Heart left ventricle (tissue), 16 donors: Measurements from ENCODE around the gene LRATD1. TPM values are rescaled to one million over a fixed set of nuclear protein-coding genes. Genes with fewer than 3 reads are reported as not detected.
"Not testable (repeated sequence)": the region's sequence is repeated elsewhere in the genome, so short reads cannot be mapped to it uniquely, and the experiment has no call there.

Experiments used
- ATAC-seq, 4 donors: fragments of 200-7000 bp; cut with Tn5 transposase; one replicate each; pipeline ENCODE4 v1.9.1; 2020 to 2022; ENCODE audit warnings: moderate library complexity in 4 of 4, mild to moderate bottlenecking in 3 of 4, moderate number of reproducible peaks in 1 of 4
- DNase-seq, 5 donors: peaks; one replicate each; pipeline ENCODE4 v3.0.0-alpha.2; 2020
- H3K27ac ChIP-seq, 12 donors: fragments of 200-600 bp; sonication (generic) in 4 of 12; one replicate each; pipeline versions ENCODE4 v1.5.0 to v1.8.0; 2016 to 2022; ENCODE audit warnings: mild to moderate bottlenecking in 2 of 12
- H3K27me3 ChIP-seq, 9 donors: fragments of 200-600 bp; sonication (generic) in 2 of 9; one replicate each; pipeline versions ENCODE4 v1.5.1 to v1.8.0; 2016 to 2022; ENCODE audit warnings: mild to moderate bottlenecking in 3 of 9
- H3K36me3 ChIP-seq, 9 donors: fragments of 200-600 bp; sonication (generic) in 2 of 9; one replicate each; pipeline versions ENCODE4 v1.5.0 to v1.8.0; 2018 to 2022; ENCODE audit warnings: mild to moderate bottlenecking in 2 of 9
- H3K4me1 ChIP-seq, 12 donors: fragments of 200-600 bp; sonication (generic) in 4 of 12; one replicate each; pipeline versions ENCODE4 v1.5.0 to v1.8.0; 2016 to 2022; ENCODE audit warnings: mild to moderate bottlenecking in 3 of 12
- H3K4me3 ChIP-seq, 12 donors: fragments of 200-600 bp; sonication (generic) in 4 of 12; one replicate each; pipeline versions ENCODE4 v1.5.0 to v1.8.0; 2017 to 2022; ENCODE audit warnings: mild to moderate bottlenecking in 9 of 12, moderate library complexity in 4 of 12
- H3K9me3 ChIP-seq, 12 donors: fragments of 200-600 bp; sonication (generic) in 4 of 12; one replicate each; pipeline versions ENCODE4 v1.5.0 to v1.8.0; 2016 to 2022; ENCODE audit warnings: mild to moderate bottlenecking in 1 of 12
- POLR2A ChIP-seq, 2 donors: fragments of 450-650 bp; IDR thresholded peaks; one replicate each; pipeline ENCODE4 v1.6.1; 2017; ENCODE audit warnings: antibody characterized with exemption in 2 of 2, mild to moderate bottlenecking in 2 of 2, moderate library complexity in 2 of 2
- WGBS, 4 donors: extraction: QIAGEN DNeasy Blood & Tissue Kit in 2 of 4; methylation state at CpG; one replicate each; pipeline versions ENCODE4 v1.1.5 to v1.1.7; 2013 to 2018; 5-methylcytosine and 5-hydroxymethylcytosine counted together
- intact Hi-C, 10 donors: fragments of 100-400 bp; cut with DNase I; formaldehyde crosslinking; loops; one replicate each; pipeline versions ENCODE4 v1.11.1 to v1.14.2; 2022
- polyA plus RNA-seq, 2 donors: library from polyadenylated mRNA; stranded (reverse); fragments of 200-250 nt; gene quantifications; one replicate each; pipeline ENCODE4 v1.2.3, GENCODE V29; 2013
- total RNA-seq, 9 donors: library from RNA; depleted of rRNA in 2 of 9; stranded (reverse); fragments of >200 nt in 2 of 9; fragmentation: NEBNext Ultra II Directional in 3 of 9; extraction: Animal tissue kit (Norgen Biotek cat#: 25700) in 3 of 9; gene quantifications; one replicate each; pipeline versions ENCODE4 v1.1.0 to v1.2.4, GENCODE V29; 2016 to 2023
- TF ChIP-seq, protein P1 (sequence below), 12 donors: fragments of 200-600 bp; sonication (generic) in 4 of 12; IDR thresholded peaks; one replicate each; pipeline versions ENCODE4 v1.5.0 to v1.8.0; 2018 to 2022; ENCODE audit warnings: antibody characterized with exemption in 12 of 12, mild to moderate bottlenecking in 5 of 12
- donor health status: ischemic (EF 13 %, LVEDD 7.1; RV severe dilation, severe dysfunction).
- donor health status: healthy with polysubstance abuse.
- donor health status: DM: no; HTN: yes; CAD: no.
- donor health status: DM: no; HTN: no; CAD: no.
- donor health status: ischemic (EF 25% LVEDD 6.9; RV normal size, moderate dysfunction).
- donor health status: ischemic (EF 25% LVEDD 5.7; RV mildly dilated, moderate dysfunction).
- donor health status: healthy.
- donor health status: DM: yes; HTN: yes; CAD: no.
- donor health status: ischemic (EF 35%, LVEDD 5.7; RV mildly dilated, moderate dysfunction).
- donor health status: nonischemic (EF 11% LVEDD 7.7; RV severe dilation, severe dysfunction).
- donor health status: DM: yes; HTN: yes; CAD: no.
- donor health status: PGD.
- donor health status: ischemic (EF 29% LVEDD 5.4; RV normal size, mild dysfunction).
- donor health status: nonischemic (EF 23%, LVEDD 6.1; RV moderate dilation, normal function).

LRATD1 gene
- total and polyA plus RNA-seq, 11 donors = 0.07 to 4.6 (median 1.5) TPM

DNA sequence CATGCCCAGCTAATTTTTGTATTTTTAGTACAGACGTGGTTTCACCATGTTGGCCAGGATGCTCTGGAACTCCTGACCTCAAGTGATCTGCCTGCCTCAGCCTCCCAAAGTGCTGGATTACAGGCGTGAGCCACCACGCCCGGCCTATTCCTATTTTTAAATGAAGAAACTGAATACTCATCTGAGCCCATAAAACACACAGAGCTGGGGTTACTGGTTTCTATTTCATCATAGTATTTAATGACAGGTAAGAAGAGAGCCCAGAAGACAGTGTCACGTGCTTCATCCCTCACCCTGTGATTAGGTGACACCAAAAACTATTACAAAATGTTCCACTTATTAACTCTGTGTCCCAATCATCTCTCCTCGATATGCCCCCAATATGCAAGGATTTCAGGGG lies 15.6 kb upstream of the LRATD1 start:
- no peaks in the 10 kb centered on the region for H3K9me3 ChIP-seq
- WGBS, 4 donors = 78 to 90% (median 85%) methylated on average over 6 of the region's 6 CpGs
- ATAC-seq (no peak), DNase-seq (no peak)
- intact Hi-C loops = no loop called here
- no peaks in the 10 kb centered on the region for H3K36me3 ChIP-seq
- H3K27ac ChIP-seq = no peak overlapping the region
- H3K27me3 ChIP-seq = peaks cover 0 to 3% (median 0%) of the 10 kb centered on the region in 9 donors
- H3K4me3 ChIP-seq = no peak overlapping the region
- no peaks in the 10 kb centered on the region for H3K4me1 ChIP-seq
- no peak for TF ChIP-seq POLR2A (IDR thresholded peaks at IDR 0.05)
- TF ChIP-seq, protein P1, sequence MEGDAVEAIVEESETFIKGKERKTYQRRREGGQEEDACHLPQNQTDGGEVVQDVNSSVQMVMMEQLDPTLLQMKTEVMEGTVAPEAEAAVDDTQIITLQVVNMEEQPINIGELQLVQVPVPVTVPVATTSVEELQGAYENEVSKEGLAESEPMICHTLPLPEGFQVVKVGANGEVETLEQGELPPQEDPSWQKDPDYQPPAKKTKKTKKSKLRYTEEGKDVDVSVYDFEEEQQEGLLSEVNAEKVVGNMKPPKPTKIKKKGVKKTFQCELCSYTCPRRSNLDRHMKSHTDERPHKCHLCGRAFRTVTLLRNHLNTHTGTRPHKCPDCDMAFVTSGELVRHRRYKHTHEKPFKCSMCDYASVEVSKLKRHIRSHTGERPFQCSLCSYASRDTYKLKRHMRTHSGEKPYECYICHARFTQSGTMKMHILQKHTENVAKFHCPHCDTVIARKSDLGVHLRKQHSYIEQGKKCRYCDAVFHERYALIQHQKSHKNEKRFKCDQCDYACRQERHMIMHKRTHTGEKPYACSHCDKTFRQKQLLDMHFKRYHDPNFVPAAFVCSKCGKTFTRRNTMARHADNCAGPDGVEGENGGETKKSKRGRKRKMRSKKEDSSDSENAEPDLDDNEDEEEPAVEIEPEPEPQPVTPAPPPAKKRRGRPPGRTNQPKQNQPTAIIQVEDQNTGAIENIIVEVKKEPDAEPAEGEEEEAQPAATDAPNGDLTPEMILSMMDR (IDR thresholded peaks at IDR 0.05) = no peak

DNA sequence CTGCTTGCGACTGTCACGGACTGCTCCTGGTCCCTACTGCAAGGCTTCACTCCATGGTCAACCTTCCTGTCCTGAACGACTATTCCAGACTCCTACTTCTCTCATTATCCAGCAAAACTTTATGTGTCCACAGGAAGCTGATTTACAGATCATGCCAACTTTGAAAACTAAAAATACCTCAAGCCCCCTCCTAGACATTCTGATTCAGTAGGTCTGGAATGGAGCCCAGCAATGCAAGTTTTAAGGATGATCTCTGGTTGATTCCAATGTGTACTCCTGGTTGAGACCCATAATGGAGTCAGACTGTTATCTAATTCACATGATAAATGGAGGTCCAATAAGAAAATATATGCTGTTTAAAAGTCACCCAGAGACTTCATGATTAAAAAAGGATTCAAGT lies 13.1 kb upstream of the LRATD1 start:
- DNase-seq (no peak), ATAC-seq (no peak)
- H3K27ac ChIP-seq = no peak overlapping the region
- 44 to 56% (median 54%) methylated on average over 3 of the region's 3 CpGs for WGBS, 4 donors
- intact Hi-C loops = no loop called here
- H3K4me3 ChIP-seq = no peak overlapping the region
- TF ChIP-seq POLR2A (IDR thresholded peaks at IDR 0.05) = no peak
- TF ChIP-seq, protein P1 (IDR thresholded peaks at IDR 0.05) = no peak
- H3K36me3 ChIP-seq = no peaks in the 10 kb centered on the region
- peaks cover 0 to 9% (median 0%) of the 10 kb centered on the region in 9 donors for H3K27me3 ChIP-seq
- no peaks in the 10 kb centered on the region for H3K4me1 ChIP-seq
- H3K9me3 ChIP-seq = no peaks in the 10 kb centered on the region

DNA sequence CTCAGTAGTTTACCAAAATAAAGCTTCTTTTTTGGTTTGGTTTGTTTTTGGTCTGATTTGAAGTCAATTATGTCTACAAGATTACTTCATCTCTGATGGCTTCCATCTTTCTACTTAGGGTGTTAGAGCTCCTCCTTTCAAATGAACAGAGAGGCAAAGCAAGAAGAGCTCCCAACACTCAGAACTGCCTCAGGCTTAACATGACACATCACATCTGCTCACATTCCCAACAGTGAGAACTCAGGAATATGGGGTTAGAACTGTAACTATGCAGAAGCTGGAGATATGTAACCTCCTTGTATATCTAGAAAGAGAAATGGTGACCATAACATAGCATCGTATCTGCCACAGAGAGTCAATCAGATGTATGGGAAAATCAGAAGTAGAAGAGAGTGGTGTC lies 11.4 kb upstream of the LRATD1 start:
- Histone ChIP-seq H3K4me3 (no peak overlapping the region), H3K9me3 (no peaks in the 10 kb centered on the region), H3K36me3 (no peaks in the 10 kb centered on the region), H3K4me1 (no peaks in the 10 kb centered on the region), H3K27me3 (peaks cover 0 to 25% (median 3%) of the 10 kb centered on the region in 9 donors), H3K27ac (no peak overlapping the region)
- 92 to 97% (median 94%) methylated on average over 1 of the region's 1 CpG for WGBS, 4 donors
- no peak for ATAC-seq
- TF ChIP-seq POLR2A (IDR thresholded peaks at IDR 0.05) = no peak
- TF ChIP-seq, protein P1 (IDR thresholded peaks at IDR 0.05) = no peak
- no peak for DNase-seq
- intact Hi-C loops = no loop called here

DNA sequence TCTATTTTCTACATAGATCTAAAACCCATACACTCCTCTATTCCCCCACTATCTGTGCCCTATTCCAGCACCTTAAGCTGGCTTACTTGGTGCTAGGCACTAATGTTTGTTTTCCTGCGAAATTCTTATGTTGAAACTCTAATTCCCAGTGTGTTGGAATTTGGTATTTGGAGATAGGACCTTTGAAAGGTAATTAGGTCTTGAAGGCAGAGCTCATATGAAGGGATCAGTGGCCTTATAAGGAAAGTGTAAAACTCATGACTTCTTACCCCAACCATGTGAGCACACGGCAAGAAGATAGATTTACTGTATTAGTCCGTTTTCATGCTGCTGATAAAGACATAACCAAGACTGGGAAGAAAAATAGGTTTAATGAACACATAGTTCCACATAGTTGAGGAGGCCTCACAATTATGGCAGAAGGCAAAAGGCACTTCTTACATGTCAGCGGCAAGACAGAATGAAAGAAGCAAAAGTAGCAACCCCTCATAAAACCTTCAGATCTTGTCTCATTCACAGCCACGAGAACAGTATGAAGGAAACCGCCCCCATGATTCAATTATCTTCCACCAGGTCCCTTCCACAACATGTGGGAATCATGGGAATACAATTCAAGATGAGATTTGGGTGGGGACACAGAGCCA lies 10.5 kb upstream of the LRATD1 start:
- no peak for TF ChIP-seq POLR2A (IDR thresholded peaks at IDR 0.05)
- TF ChIP-seq, protein P1 (IDR thresholded peaks at IDR 0.05) = no peak
- Histone ChIP-seq H3K4me3 (no peak overlapping the region), H3K4me1 (no peaks in the 10 kb centered on the region), H3K9me3 (no peaks in the 10 kb centered on the region), H3K36me3 (no peaks in the 10 kb centered on the region), H3K27ac (no peak overlapping the region), H3K27me3 (peaks cover 0 to 29% (median 2%) of the 10 kb centered on the region in 9 donors)
- 83 to 87% (median 86%) methylated on average over 6 of the region's 6 CpGs for WGBS, 4 donors
- ATAC-seq (no peak), DNase-seq (no peak)
- intact Hi-C loops = no loop called here

DNA sequence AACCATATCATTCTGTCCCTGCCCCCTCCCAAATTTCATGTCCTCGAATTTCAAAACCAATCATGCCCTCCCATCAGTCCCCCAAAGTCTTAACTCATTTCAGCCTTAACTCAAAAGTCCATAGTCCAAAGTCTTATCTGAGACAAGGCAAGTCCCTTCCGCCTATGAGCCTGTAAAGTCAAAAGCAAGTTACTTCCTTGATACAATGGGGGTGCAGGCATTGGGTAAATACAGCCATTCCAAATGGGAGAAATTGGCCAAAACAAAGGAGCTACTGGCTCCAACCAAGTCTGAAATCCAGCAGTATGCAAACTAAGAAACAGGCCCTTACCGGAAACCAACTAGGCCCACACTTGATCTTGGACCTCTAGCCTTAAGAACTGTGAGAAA lies 10.0 kb upstream of the LRATD1 start:
- H3K27ac ChIP-seq, H3K4me1 ChIP-seq, intact Hi-C loops, H3K9me3 ChIP-seq, ATAC-seq, H3K36me3 ChIP-seq, H3K4me3 ChIP-seq, DNase-seq: not testable (repeated sequence)
- 70 to 84% (median 81%) methylated on average over 3 of the region's 3 CpGs for WGBS, 4 donors
- H3K27me3 ChIP-seq = peaks cover 0 to 34% (median 0%) of the 10 kb centered on the region in 9 donors
